A549 treated with AZD9567 at 1 μM for 4 hours (cell line): ENCODE results near the gene HCRTR2. TPM values are rescaled to one million over a fixed set of nuclear protein-coding genes. Genes with fewer than 3 reads are reported as not detected.

Experiments
- total RNA-seq: library from RNA; stranded (reverse); fragments of 200-300 nt; extraction: Qiagen RNA extraction; gene quantifications from 5 replicates; pipeline ENCODE4 v1.2.3, GENCODE V29; 2022; ENCODE audit not compliant: insufficient read depth

HCRTR2 gene
- total RNA-seq = not detected in 5 replicates

DNA sequence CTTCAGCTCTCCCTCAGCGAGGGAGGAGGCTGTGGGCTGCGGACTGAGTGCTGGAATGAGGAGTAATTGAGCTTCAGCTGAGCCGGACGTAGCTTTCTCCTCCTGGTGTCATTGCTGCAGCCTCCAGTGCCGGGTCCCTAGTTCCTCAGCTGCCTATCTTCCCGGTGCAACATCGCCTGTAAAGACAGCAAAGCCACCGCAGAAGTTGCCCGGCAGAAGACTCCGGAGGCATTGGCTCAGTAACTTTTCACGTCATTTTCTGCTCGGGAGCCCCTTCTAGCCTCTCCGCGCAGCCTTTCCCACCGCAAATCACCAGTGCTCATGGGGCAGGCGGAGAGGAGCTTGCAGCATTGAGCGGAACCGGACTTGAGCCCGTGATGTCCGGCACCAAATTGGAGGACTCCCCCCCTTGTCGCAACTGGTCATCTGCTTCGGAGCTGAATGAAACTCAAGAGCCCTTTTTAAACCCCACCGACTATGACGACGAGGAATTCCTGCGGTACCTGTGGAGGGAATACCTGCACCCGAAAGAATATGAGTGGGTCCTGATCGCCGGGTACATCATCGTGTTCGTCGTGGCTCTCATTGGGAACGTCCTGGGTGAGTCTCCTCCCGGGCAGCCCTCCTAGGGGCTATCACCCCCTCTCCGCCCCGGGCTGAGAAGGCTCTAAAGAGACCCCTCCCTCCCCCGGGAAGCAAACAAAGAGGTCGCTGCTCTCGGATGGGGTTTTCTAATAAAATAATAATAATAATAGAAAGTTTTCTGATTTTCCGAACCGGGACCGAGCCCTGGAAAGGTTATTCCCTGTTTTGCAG is at the start of gene HCRTR2:
HCRTR2 (plus strand) TSS at position 305 of the 816 bp plus-strand sequence; CDS start at position 378, 73 bp downstream.

DNA sequence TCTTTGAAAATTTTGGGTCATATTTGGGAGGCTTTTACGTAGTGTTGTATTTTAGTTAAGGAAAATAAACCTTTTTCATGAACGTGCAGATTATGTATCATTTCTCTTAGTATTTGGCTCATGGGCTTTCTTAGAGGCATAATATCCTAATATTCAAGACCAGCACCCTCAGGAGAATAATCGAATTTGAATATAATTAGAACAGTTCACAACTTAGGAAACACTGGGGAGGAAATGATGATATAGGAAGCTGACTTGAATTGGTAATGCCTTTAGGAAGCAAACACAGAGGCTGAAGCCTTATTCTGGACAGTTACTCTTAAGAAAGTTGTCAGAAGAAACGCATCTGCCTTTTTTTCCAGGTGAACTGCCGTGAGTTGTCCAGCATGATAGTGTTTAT is 152.9 kb downstream of the HCRTR2 start, which contains the start of gene GFRAL:
GFRAL (plus strand) TSS at position 301 of the 400 bp plus-strand sequence; CDS start at position 387, 86 bp downstream.

Other genes starting within 250 kb of the HCRTR2 start
- not detected in 5 replicates for gene GFRAL, start 153.0 kb downstream of the HCRTR2 start, total RNA-seq